GM12864 (cell line): ENCODE measurements around the gene C18orf32.
A peak's percentile ranks its signal among the peaks of the same experiment; 100 is the strongest.

Experiments
- DNase-seq: peaks from one replicate; pipeline ENCODE4 v3.0.0-alpha.2; 2011; ENCODE audit warnings: low read depth
- H3K4me3 ChIP-seq: 2 replicates; pipeline ENCODE4 v1.5.1; 2011; ENCODE audit warnings: mild to moderate bottlenecking, low read depth, low read length, control low read depth
- TF ChIP-seq, protein P1 (sequence below): IDR thresholded peaks from 2 replicates; pipeline ENCODE4 v1.5.1; 2011; ENCODE audit warnings: low read depth, mild to moderate bottlenecking, moderate library complexity, low read length, control low read depth, inconsistent platforms; ENCODE audit errors: missing control alignments

C18orf32 gene

DNA sequence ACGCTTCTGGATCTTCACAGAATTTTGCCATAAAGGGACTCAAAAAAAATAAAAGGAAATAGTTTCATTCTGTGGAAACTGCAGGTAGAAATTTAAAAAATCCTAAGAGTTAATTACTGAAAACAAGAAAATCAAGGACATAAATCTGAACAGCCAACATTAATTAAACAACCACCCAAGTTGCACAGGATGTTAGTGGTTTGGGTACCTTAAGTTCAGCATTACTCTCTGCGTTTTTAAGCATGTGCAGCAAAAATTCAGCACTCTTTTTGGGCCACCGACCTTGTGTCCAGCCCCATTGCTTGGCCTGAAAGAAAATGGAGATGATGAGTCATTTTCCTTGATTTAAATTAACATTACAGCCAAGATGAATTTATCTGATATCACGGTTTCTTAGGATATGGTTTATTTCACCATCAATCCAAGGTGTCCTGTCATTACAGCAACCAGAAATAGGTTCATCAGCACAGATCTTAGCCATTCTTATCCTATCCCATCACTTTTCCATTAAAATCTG lies 3.3 kb upstream of the C18orf32 start:
- TF ChIP-seq, protein P1, sequence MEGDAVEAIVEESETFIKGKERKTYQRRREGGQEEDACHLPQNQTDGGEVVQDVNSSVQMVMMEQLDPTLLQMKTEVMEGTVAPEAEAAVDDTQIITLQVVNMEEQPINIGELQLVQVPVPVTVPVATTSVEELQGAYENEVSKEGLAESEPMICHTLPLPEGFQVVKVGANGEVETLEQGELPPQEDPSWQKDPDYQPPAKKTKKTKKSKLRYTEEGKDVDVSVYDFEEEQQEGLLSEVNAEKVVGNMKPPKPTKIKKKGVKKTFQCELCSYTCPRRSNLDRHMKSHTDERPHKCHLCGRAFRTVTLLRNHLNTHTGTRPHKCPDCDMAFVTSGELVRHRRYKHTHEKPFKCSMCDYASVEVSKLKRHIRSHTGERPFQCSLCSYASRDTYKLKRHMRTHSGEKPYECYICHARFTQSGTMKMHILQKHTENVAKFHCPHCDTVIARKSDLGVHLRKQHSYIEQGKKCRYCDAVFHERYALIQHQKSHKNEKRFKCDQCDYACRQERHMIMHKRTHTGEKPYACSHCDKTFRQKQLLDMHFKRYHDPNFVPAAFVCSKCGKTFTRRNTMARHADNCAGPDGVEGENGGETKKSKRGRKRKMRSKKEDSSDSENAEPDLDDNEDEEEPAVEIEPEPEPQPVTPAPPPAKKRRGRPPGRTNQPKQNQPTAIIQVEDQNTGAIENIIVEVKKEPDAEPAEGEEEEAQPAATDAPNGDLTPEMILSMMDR, result no peak
- no peak for DNase-seq
- H3K4me3 ChIP-seq, result peak overlapping the region; percentile 98

DNA sequence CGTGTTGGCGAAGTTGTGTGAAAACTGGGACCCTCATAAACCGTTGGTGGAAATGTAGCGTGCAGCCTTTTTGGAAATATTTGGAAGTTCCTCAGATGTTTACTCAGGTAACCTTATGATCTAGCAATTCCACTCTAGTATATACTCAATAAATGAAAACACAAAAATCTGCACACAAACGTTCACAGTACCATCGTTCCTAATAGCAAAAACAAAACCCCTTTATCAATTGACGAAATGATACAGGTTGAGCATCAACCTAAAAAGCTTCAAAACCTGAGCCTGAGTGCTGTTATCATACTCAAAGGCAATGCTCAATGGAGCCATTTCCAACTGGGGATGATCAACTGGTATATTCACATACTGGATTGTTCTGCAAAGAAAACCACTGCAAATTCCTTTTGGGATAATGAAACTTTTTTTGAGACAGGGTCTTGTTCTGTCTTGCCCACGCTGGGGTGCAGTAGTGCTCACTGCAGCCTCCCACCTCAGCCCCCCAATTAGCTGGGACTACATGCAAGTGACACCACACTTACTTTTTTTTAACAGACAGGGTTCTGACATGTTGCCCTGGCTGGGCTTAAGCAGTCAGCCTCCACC lies 777 bp upstream of the C18orf32 start:
- H3K4me3 ChIP-seq, result peak overlapping the region; percentile 74; the same call in 1 of the 2 replicates
- no peak for DNase-seq
- TF ChIP-seq, protein P1, result no peak

DNA sequence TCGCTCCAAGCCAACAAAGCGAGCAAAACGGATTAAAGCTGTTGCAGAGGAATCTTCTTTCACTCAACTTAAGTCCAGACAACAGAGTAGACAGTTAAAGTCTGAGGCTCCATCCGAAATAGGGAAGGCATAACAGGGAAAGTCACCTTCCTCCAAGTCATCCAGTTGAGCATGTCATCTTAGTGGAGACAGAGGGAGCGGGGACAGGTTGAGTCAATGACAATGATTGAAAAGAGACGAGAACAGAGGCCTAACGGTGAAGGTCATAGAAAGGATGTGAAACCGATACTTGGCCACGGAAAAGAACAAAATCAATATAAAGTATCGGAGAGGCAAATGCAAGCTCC lies 455 bp downstream of the C18orf32 start:
- TF ChIP-seq, protein P1, result no peak
- DNase-seq, result peak; percentile 48
- peak overlapping the region; percentile 74 for H3K4me3 ChIP-seq

DNA sequence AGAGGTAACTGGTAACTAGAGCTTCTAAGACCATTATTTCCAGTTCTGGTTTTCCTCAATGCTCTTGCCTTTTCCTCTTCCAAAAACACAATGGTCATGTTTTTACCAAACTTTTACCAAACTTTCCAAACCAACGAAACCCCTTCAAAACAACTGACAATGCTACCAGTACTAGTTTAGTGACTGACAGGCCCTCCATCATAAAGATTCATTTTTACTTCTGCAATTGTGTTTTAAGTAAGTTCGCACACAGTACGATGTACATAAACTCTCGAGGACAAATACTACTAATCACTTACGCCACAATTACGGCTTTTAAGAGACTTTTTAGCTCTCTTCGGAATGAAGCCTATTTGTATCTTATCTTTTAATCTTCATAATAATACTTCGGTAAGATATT lies 900 bp downstream of the C18orf32 start:
- DNase-seq, result no peak
- H3K4me3 ChIP-seq, result peak overlapping the region; percentile 74
- TF ChIP-seq, protein P1, result no peak

DNA sequence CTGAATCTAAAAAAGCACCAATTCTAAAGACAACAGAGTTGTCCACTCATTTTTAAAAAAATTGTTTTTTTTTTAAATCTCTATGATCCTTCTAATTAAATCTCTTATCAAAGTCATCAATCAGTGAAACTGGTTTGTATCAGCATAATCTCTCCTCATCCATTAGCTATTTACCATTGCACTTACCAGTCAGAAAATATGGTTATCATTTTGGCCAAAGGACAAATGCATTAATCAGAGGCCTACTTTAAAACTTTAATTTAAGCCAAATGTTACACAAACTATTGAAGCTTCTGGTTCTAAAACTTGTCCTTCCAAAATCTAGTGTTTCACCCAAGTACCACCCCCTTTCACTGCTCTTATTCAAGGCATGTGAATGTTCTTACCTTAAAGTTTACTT lies 3.8 kb downstream of the C18orf32 start:
- TF ChIP-seq, protein P1, result no peak
- H3K4me3 ChIP-seq, result no peak overlapping the region
- DNase-seq, result no peak

DNA sequence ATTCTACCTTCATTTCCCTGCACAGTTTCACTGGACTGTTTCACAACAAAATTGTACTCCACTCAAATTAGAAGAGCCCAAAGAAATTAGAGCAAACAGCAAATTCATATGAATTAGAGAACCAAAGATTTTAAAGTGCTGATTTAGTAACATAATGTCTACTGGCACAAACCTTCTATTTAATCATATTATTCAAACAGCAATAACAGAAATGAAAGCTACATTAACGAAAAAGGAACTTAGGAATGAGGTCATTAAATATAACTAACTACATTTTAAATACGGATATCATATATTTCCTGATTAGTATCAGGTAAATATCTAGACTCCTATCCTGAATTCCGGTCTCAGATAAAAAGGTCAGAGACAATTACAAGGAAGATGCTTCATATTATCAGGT lies 5.1 kb downstream of the C18orf32 start:
- DNase-seq, result no peak
- H3K4me3 ChIP-seq, result no peak overlapping the region
- TF ChIP-seq, protein P1, result no peak

DNA sequence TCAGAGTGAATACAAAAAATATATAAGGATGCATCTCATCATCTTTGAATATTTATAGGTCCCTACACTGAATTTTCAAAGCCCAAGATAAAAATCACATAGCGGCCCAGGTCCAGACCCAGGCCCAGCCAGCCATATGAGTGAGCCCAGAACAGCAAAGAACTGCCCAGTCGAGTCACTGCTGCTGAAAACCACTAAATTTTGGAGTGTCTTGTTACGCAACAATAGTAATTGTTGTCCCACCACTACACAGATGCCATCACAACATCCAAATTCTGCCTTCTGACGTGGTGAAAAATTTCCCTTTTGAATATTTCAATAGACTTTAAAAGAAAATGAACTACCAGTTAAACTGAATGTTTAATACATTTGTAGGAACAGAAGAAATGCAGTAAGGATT lies 5.7 kb downstream of the C18orf32 start:
- TF ChIP-seq, protein P1, result no peak
- no peak for DNase-seq

More for the DNA sequence above, 5.7 kb downstream of the C18orf32 start:
- H3K4me3 ChIP-seq, result no peak overlapping the region
